GM21381 (cell line): ENCODE results near the gene NXF1.
A peak's percentile ranks its signal among the peaks of the same experiment; 100 is the strongest.
"Not testable (repeated sequence)": the region's sequence is repeated elsewhere in the genome, so short reads cannot be mapped to it uniquely, and the experiment has no call there.

Experiments used
- ATAC-seq: cut with Tn5 transposase; IDR thresholded peaks from one replicate; pipeline ENCODE4 v1.9.1; 2021; ENCODE audit warnings: mild to moderate bottlenecking, moderate library complexity; ENCODE audit not compliant: unreplicated experiment

Gene NXF1

DNA sequence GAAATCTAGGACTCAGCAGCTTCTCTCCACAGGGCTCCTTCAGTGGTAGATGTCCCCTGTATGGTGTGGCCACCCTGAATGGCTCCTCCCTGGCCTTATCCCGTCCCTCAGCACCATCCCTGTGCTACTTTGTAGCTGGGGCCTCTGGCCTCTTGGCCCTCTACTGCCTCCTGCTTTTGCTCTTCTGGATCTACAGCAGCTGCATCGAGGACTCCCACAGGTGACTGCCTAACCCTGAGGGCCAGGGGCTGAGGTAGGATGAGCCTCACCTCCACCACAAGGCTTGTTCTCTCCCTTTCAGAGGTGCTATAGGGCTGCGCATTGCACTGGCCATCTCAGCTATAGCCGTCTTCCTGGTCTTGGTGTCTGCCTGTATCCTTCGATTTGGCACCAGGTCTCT, 16.2 kb downstream of the NXF1 start:
- ATAC-seq = no peak

- peak; percentile 64 for ATAC-seq
Measured at GRCh38 chr11:62787005-62787759, 18.1 kb downstream of the NXF1 start, which contains the start of gene TMEM179B. TSS of gene TMEM179B (plus strand) at chr11:62787402. CDS start at chr11:62787432, 30 bp downstream.

GRCh38 chr11:62786318-62787004, 18.8 kb downstream of the NXF1 start:
- ATAC-seq = peak; percentile 60

- no peak for ATAC-seq
Measured at GRCh38 chr11:62782753-62783152, 22.5 kb downstream of the NXF1 start.

GRCh38 chr11:62778441-62778840, 26.8 kb downstream of the NXF1 start:
- no peak for ATAC-seq

- no peak for ATAC-seq
Measured at GRCh38 chr11:62777389-62777788, 27.9 kb downstream of the NXF1 start.

DNA sequence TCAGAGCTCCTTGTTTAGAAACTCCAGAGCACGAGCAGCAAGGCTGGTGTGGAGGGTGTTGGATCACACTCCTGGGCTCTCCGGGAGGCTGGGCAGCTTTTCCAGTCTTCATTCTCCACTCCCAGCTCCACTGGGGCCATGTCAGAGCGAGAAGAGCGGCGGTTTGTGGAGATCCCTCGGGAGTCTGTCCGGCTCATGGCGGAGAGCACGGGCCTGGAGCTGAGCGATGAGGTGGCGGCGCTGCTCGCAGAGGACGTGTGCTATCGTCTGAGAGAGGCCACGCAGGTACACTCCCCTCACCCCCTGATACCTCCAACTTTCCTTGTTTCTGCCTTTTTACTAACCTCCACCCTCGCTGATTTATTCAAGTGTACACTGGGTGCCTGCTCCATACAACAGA, 29.6 kb downstream of the NXF1 start:
- no peak for ATAC-seq

DNA sequence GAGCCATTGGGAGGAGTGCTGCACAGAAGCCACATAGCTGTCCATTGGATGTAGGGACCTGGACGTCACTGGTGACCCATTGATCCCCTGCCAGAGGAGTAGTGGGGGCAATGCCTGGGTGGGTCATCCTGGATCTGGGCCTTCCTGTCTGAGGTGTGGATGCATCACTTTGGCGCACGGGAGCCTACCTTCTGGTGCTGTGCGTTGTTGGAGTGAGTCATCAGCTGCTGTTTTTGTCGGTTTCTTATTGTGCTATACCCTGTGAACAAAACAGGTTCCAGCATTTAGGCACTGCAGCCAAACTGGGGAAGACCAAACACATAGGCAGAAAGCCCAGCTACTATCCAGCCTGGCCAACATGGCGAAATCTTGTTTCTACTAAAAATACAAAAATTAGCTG, 30.8 kb downstream of the NXF1 start:
- ATAC-seq = no peak

GRCh38 chr11:62771144-62772021, 33.9 kb downstream of the NXF1 start, which contains the start of gene TAF6L:
TSS of gene TAF6L (plus strand) at chr11:62771396. CDS start at chr11:62775784, 4,388 bp downstream.
- ATAC-seq = peak; percentile 83

- ATAC-seq = no peak
Measured at GRCh38 chr11:62770778-62771143, 34.5 kb downstream of the NXF1 start.

DNA sequence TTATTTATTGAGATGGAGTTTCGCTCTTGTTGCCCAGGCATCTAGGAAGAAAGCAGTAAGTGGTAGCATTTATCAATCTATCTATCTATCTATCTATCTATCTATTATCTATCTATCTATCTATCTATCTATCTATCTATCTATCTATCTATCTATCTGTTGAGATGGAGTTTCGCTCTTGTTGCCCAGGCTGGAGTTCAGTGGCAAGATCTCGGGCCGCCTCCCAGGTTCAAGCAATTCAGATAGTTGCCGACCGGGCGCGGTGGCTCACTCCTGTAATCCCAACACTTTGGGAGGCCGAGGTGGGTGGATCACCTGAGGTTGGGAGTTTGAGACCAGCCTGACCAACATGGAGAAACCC, 44.4 kb downstream of the NXF1 start:
- ATAC-seq = not testable (repeated sequence)

DNA sequence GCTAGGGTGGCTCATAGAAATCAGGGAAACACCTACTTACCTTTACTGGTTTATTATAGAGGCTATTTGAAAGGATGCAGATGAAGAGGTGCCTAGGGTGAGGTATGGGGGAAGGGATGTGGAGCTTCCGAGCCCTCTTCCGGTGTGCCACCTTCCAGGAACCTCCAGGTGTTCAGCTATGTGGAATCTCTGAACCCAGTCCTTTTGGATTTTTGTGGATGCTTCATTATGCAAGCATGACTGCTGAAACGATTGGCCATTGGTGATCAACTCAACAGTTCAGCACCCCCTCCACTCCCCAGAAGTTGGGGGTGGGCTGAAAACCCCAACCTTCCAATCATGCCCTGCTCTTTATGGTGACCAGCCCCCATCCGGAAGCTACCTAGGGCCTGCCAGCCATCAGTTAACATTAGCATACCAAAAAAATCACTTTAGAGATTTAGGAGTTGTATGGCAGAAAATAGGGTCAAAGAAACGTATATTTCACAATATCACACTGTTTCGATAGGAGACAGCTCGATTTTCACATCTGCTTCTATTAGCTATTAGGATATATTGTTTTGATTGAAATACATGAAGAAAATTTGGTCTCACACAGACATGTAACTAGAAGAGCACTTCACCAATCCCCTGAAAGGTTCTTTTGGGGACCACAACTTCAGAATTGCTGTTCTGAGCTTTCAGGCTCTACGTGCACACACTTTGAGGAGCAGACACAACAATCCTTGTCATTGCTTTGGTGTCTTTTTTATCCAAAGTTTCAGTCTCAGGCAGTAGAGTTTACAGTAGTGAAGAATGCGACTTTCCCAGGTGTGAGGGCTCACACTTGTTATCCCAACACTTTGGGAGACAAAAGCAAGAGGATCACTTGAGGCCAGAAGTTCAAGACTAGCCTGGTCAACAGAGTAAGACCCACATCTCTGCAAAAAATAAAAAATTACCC, 47.1 kb downstream of the NXF1 start:
- no peak for ATAC-seq

DNA sequence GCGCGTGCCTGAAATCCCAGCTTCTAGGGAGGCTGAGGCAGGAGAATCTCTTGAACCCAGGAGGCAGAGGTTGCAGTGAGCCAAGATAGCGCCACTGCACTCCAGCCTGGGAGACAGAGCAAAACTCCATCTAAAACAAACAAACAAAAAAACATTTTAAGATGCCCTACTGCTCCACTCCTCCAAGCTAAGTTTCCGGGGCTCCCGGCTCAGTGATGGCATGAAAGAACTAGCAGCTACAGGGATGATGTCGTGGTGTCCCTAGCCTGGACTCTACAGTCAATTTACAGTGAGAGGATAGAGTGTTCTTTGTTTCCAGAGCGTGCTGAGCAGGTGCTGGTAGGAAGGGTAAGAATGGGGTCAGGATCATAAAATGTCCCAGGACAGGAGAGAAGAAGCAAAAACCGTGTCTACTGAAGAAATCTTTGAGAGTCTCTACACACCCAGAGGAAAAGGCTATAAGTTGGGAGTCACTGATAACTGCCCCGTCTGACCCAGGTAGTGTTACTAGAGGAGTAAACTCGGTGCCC, 50.1 kb downstream of the NXF1 start:
- no peak for ATAC-seq

DNA sequence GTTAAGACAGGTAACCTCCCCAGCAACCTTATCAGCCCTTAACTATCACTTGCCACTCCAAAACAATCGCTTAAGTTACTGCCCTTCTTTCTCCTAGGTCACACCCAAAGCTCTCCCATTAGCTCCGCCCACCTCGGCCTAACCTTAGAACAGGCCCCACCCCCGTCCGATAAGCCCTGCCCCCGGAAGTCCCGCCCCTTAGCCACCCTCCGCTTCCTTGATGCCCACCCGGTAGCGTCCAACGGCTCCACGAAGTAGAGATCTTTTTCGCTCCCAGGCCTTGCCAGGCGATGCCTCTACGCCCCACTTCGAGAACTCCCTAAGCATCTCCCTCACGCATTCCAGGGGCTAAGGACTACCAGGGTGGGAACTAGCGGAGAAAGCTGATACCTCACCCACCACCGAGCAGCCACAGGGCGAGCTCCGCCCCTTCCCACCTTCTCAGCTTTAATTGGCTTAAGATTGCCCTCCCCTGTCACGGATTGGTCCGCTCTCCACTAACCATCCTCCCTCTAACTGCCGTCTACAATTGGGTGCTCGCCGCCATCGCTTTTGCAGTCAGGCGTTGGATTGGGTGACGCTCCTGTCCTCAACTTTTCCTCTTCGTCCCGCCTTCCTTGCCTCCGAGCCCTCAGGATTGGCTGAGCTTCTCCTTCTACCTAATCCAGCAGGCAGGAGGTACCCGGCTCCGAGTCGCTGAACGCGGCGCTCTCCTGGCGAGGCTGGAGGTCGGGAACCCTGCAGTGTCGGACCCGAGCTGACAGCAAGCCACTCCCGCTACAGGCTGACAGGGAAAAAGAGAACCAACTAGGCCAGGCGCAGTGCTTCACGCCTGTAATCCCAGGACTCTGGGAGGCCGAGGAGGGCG, 51.3 kb downstream of the NXF1 start, which contains the start of gene ZBTB3:
ZBTB3 (minus strand) TSS at position 425 of the 868 bp plus-strand sequence. CDS start 496 bp downstream, outside the sequence.
- ATAC-seq = peak; percentile 93

GRCh38 chr11:62752994-62753735, 52.1 kb downstream of the NXF1 start:
- peak; percentile 7 for ATAC-seq

GRCh38 chr11:62752177-62752785, 53.0 kb downstream of the NXF1 start:
- no peak for ATAC-seq

GRCh38 chr11:62749931-62750330, 55.3 kb downstream of the NXF1 start:
- not testable (repeated sequence) for ATAC-seq
